ENCODE results near the gene GAA. TPM values are rescaled to one million over a fixed set of nuclear protein-coding genes. Genes with fewer than 3 reads are reported as not detected.
A peak's percentile ranks its signal among the peaks of the same experiment; 100 is the strongest.
"Not testable (repeated sequence)": the region's sequence is repeated elsewhere in the genome, so short reads cannot be mapped to it uniquely, and the experiment has no call there.

The GAA gene
- total RNA-seq, 1 donor: 75.1 TPM

DNA sequence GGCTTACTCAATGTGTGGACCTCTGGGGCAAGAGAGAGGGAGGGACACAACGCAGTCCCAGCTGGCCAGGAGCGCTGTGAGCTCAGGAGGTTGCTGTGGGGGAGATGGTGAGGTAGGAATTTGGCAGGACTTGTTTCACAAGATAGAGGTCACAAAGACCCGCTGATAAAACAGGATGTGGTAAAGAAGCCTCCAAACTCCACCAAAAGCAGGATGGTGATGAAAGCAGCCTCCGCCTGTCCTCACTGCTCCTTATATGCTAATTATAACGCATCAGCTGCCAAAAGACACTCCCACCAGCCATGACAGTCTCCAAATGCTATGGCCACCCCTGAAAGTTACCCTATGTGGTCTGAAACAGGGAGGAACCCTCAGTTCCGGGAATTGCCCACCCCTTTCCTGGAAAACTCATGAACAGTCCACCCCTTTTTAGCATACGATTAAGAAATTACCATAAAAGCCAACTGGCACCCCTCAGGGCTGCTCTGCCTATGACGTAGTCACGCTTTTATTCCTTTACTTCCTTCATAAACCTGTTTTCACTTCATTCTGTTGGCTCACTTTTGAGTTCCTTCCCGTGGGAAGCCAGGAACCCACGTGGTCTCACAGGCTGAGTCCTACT lies 50.8 kb downstream of the GAA start:
- H3K4me3 ChIP-seq (ENCODE audit: low read depth, low read length): no peak overlapping the region
- TF ChIP-seq, protein P1, sequence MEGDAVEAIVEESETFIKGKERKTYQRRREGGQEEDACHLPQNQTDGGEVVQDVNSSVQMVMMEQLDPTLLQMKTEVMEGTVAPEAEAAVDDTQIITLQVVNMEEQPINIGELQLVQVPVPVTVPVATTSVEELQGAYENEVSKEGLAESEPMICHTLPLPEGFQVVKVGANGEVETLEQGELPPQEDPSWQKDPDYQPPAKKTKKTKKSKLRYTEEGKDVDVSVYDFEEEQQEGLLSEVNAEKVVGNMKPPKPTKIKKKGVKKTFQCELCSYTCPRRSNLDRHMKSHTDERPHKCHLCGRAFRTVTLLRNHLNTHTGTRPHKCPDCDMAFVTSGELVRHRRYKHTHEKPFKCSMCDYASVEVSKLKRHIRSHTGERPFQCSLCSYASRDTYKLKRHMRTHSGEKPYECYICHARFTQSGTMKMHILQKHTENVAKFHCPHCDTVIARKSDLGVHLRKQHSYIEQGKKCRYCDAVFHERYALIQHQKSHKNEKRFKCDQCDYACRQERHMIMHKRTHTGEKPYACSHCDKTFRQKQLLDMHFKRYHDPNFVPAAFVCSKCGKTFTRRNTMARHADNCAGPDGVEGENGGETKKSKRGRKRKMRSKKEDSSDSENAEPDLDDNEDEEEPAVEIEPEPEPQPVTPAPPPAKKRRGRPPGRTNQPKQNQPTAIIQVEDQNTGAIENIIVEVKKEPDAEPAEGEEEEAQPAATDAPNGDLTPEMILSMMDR (IDR thresholded peaks at IDR 0.05; ENCODE audit: insufficient read depth, low read length): no peak
- DNase-seq (ENCODE audit: low read depth): peak; percentile 53

DNA sequence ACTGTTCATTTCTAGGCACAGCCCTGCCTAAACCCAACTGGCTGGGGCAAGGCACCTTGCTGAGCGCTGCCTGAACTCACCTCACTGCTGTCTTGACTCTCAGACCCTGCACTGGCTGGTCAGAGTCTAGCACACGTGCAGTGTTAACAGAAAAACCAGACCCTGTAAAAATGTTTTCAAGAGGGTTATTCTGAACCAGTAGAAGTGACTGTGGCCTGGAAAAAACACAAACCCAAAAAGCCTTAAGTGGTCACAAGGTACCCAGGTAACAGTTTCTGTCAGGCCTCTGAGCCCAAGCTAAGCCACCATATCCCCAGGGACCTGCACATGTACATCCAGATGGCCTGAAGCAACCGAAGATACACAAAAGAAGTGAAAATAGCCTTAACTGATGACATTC lies 51.6 kb downstream of the GAA start:
- no peak for DNase-seq (ENCODE audit: low read depth)
- TF ChIP-seq, protein P1 (IDR thresholded peaks at IDR 0.05; ENCODE audit: insufficient read depth, low read length): no peak
- no peak overlapping the region for H3K4me3 ChIP-seq (ENCODE audit: low read depth, low read length)

- TF ChIP-seq, protein P1 (IDR thresholded peaks at IDR 0.05; ENCODE audit: insufficient read depth, low read length): no peak
- H3K4me3 ChIP-seq (ENCODE audit: low read depth, low read length): no peak overlapping the region
- DNase-seq (ENCODE audit: low read depth): no peak
Measured at GRCh38 chr17:80154166-80154565, 52.8 kb downstream of the GAA start.

GRCh38 chr17:80155600-80155999 lies 54.2 kb downstream of the GAA start:
- H3K4me3 ChIP-seq (ENCODE audit: low read depth, low read length); DNase-seq (ENCODE audit: low read depth): not testable (repeated sequence)

GRCh38 chr17:80158846-80159245 lies 57.5 kb downstream of the GAA start:
- no peak for DNase-seq (ENCODE audit: low read depth)
- H3K4me3 ChIP-seq (ENCODE audit: low read depth, low read length): no peak overlapping the region
- TF ChIP-seq, protein P1 (IDR thresholded peaks at IDR 0.05; ENCODE audit: insufficient read depth, low read length): no peak

DNA sequence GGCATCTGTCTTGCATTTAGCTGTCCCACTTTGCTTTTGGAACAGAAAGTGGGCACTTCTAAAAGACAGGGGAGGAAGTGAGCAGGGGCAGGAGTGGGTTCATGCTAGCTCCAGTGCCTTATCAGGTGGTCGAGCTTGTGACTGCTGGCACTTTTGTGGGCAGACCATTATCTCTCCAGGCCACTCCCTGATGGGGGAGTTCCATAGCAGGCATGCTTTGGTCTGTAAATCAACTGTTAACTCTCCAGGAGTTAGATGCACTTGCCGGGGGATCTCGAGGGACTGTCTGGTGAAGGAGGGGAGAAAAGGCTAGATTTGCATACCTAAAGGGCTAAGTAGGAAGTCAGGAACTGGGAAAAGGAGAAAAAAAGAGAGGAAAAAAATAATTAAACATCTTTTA lies 59.2 kb downstream of the GAA start:
- no peak overlapping the region for H3K4me3 ChIP-seq (ENCODE audit: low read depth, low read length)
- TF ChIP-seq, protein P1 (IDR thresholded peaks at IDR 0.05; ENCODE audit: insufficient read depth, low read length): no peak
- no peak for DNase-seq (ENCODE audit: low read depth)

DNA sequence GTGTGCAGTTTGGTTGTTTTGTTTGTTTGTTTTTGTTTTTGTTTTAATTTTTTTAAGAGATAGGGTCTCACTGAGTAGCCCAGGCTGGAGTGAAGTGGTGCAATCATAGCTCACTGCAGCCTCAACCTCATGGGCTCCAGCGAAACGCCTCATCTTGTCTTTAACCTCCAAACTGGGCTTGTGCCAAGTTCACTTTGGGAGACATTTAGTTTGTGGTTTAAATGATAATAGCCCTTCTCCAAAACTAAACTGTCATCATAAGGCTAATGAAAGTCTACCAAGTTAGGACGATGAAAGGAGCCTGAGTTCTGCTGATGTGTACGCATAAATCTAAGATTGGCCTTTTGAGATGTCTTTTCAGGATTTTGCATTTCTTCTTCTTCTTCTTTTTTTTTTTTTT lies 62.0 kb downstream of the GAA start:
- DNase-seq (ENCODE audit: low read depth): no peak
- no peak overlapping the region for H3K4me3 ChIP-seq (ENCODE audit: low read depth, low read length)
- TF ChIP-seq, protein P1 (IDR thresholded peaks at IDR 0.05; ENCODE audit: insufficient read depth, low read length): no peak
